CD4-positive, alpha-beta T cell (primary cell): ENCODE results near the gene NTN1. TPM values are rescaled to one million over a fixed set of nuclear protein-coding genes. Genes with fewer than 3 reads are reported as not detected.
"Not testable (repeated sequence)": the region's sequence is repeated elsewhere in the genome, so short reads cannot be mapped to it uniquely, and the experiment has no call there.

Experiments
- ATAC-seq: fragments of 200-7000 bp; cut with Tn5 transposase; one replicate; pipeline ENCODE4 v1.10.0; 2022; ENCODE audit warnings: mild to moderate bottlenecking; ENCODE audit not compliant: poor library complexity
- CTCF ChIA-PET: fragments of 350-600 bp; sonication (Branson Sonifier 250); formaldehyde crosslinking; loops from one replicate; lab custom pipeline; 2021; ENCODE audit warnings: antibody characterized with exemption, inconsistent platforms; lab: Charles Lee
- POLR2A ChIA-PET: fragments of 350-600 bp; sonication (Branson Sonifier 250); formaldehyde crosslinking; loops from one replicate; lab custom pipeline; 2021; ENCODE audit warnings: antibody characterized with exemption, inconsistent platforms; lab: Charles Lee
- DNase-seq, 14 experiments: peaks; one replicate each; pipeline ENCODE4 v3.0.0-alpha.2; 2013 to 2020; ENCODE audit warnings: mixed read lengths in 2 of 14
- H3K27ac ChIP-seq, 2 donors: one replicate each; pipeline versions ENCODE4 v1.5.1 to v1.7.0; 2013; ENCODE audit warnings: low read length in 2 of 2, low read depth in 1 of 2, mild to moderate bottlenecking in 1 of 2
- H3K27me3 ChIP-seq, 2 experiments: 1 replicate in 1 of 2; 2 replicates in 1 of 2; pipeline versions ENCODE4 v1.6.1 to v1.7.0; 2013; ENCODE audit warnings: low read length in 2 of 2, control low read depth in 1 of 2, mild to moderate bottlenecking in 1 of 2, moderate library complexity in 1 of 2; ENCODE audit not compliant: insufficient read depth in 2 of 2, control insufficient read depth in 1 of 2
- H3K36me3 ChIP-seq: one replicate; pipeline ENCODE4 v1.6.1; 2013; ENCODE audit warnings: low read length, control low read depth; ENCODE audit not compliant: insufficient read depth
- H3K4me1 ChIP-seq: one replicate; pipeline ENCODE4 v1.6.1; 2013; ENCODE audit warnings: low read length, control low read depth; ENCODE audit not compliant: insufficient read depth
- H3K4me3 ChIP-seq: one replicate; pipeline ENCODE4 v1.5.1; 2013; ENCODE audit warnings: mild to moderate bottlenecking, low read length, moderate library complexity
- H3K9me3 ChIP-seq, 2 experiments: 1 replicate in 1 of 2; 2 replicates in 1 of 2; pipeline versions ENCODE4 v1.6.1 to v1.7.0; 2013; ENCODE audit warnings: low read length in 2 of 2, mild to moderate bottlenecking in 2 of 2, control low read depth in 1 of 2, moderate library complexity in 1 of 2; ENCODE audit not compliant: control insufficient read depth in 1 of 2, insufficient read depth in 1 of 2
- H3K27ac Mint-ChIP-seq: one replicate; pipeline ENCODE4 v1.8.0; 2020; ENCODE audit warnings: mixed read lengths
- H3K27me3 Mint-ChIP-seq: one replicate; pipeline ENCODE4 v1.8.0; 2021; ENCODE audit warnings: mixed read lengths
- H3K36me3 Mint-ChIP-seq: one replicate; pipeline ENCODE4 v1.8.0; 2021; ENCODE audit warnings: low read depth, mixed read lengths
- H3K4me1 Mint-ChIP-seq: one replicate; pipeline ENCODE4 v1.8.0; 2021; ENCODE audit warnings: low read depth, mixed read lengths
- H3K4me3 Mint-ChIP-seq: one replicate; pipeline ENCODE4 v1.8.0; 2020; ENCODE audit warnings: mild to moderate bottlenecking, mixed read lengths
- H3K9me3 Mint-ChIP-seq: one replicate; pipeline ENCODE4 v1.8.0; 2020; ENCODE audit warnings: mixed read lengths
- intact Hi-C, 2 experiments: fragments of 100-400 bp; cut with DNase I in 1 of 2; cut with micrococcal nuclease in 1 of 2; formaldehyde crosslinking; loops; one replicate each; pipeline versions ENCODE4 v1.15.1 to v1.9.0; 2023 to 2025; cut with DNase I, micrococcal nuclease
- total RNA-seq, 174 experiments: library from RNA in 2 of 174; stranded (reverse) in 2 of 174; gene quantifications; one replicate each; pipeline ENCODE4 v1.2.3 and lab custom pipeline; 2021 to 2026
- TF ChIP-seq, protein P1 (sequence below): fragments of 200-600 bp; IDR thresholded peaks from one replicate; pipeline ENCODE4 v1.8.0; 2022; ENCODE audit warnings: antibody characterized with exemption, mild to moderate bottlenecking

NTN1 gene
- total RNA-seq, 2 experiments from 2014 or later: 0.08 to 0.14 TPM

DNA sequence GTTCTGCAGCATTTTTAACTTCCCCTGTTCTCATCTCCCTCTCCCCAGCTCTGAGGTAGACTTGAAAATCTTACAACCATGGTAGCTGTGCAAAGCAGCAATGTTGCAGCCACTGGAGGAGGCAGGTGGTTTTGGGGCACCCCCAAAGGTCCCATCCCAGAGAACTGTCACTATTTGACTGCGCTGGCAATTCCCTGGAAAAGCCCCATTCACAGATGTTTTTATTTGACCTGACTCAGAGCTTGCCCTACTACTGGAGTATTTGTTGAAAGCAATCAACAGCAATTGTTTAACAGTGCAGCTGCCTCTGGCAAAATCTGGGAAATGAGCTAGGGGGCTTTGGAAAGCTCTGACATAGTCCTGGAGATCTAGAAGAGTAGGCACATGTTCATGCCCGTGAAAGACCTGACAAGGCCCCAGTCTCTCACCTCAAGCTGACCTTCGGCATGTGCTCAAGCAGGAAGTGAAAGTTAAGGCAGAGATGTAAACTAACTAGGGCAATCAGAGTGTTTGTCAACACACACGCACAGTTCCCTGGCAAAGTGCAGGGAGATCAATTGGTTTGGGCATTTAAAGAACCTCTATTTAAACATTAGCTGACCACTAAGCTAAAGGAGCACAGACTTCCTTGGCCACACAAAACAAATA lies 36.1 kb upstream of the NTN1 start:
- no peaks in the 10 kb centered on the region for H3K27me3 Mint-ChIP-seq
- POLR2A ChIA-PET: interaction anchor here (1.1 kb wide), 1 partner anchor 19 kb away, joined by 4 read pairs; no protein-coding TSS in a partner anchor
- H3K4me1 Mint-ChIP-seq: peaks cover 12% of the 10 kb centered on the region
- no peaks in the 10 kb centered on the region for H3K36me3 ChIP-seq
- intact Hi-C loops: no loop called here
- ATAC-seq: no peak
- peaks cover 7% of the 10 kb centered on the region for H3K4me1 ChIP-seq
- H3K27me3 ChIP-seq: no peaks in the 10 kb centered on the region
- TF ChIP-seq, protein P1, sequence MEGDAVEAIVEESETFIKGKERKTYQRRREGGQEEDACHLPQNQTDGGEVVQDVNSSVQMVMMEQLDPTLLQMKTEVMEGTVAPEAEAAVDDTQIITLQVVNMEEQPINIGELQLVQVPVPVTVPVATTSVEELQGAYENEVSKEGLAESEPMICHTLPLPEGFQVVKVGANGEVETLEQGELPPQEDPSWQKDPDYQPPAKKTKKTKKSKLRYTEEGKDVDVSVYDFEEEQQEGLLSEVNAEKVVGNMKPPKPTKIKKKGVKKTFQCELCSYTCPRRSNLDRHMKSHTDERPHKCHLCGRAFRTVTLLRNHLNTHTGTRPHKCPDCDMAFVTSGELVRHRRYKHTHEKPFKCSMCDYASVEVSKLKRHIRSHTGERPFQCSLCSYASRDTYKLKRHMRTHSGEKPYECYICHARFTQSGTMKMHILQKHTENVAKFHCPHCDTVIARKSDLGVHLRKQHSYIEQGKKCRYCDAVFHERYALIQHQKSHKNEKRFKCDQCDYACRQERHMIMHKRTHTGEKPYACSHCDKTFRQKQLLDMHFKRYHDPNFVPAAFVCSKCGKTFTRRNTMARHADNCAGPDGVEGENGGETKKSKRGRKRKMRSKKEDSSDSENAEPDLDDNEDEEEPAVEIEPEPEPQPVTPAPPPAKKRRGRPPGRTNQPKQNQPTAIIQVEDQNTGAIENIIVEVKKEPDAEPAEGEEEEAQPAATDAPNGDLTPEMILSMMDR: no peak
- no peak overlapping the region for H3K4me3 Mint-ChIP-seq
- peak in 2 of 14 experiments; percentile 17 to 44 for DNase-seq
- peaks cover 4 to 8% of the 10 kb centered on the region in 2 experiments for H3K9me3 ChIP-seq
- peaks cover 4% of the 10 kb centered on the region for H3K9me3 Mint-ChIP-seq
- CTCF ChIA-PET: interaction anchor here (1.2 to 1.4 kb wide), 4 partner anchors 11 to 43 kb away, joined by 3 to 4 read pairs (median 3); no protein-coding TSS in a partner anchor
- no peak overlapping the region for H3K4me3 ChIP-seq
- H3K27ac ChIP-seq: no peak overlapping the region
- H3K27ac Mint-ChIP-seq: no peak overlapping the region
- no peaks in the 10 kb centered on the region for H3K36me3 Mint-ChIP-seq

DNA sequence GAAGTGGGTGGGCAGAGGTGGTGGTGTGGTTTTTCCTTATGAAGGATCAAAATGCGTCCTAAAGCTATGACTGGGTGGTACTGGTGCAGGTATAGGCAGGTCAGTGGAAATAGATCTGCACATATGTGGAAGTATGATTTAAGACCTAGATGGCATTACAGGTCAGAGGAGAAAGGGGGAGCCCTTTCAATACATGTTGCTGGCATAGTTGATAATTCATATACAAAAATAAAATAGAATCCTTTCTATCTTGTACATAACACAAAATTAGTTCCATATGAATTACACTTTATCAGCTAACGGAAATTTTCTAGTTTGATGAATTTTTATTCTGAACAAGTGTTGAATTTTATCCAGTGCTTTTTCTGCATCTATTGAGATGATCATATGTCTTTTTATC lies 35.0 kb upstream of the NTN1 start:
- intact Hi-C loops: no loop called here

DNA sequence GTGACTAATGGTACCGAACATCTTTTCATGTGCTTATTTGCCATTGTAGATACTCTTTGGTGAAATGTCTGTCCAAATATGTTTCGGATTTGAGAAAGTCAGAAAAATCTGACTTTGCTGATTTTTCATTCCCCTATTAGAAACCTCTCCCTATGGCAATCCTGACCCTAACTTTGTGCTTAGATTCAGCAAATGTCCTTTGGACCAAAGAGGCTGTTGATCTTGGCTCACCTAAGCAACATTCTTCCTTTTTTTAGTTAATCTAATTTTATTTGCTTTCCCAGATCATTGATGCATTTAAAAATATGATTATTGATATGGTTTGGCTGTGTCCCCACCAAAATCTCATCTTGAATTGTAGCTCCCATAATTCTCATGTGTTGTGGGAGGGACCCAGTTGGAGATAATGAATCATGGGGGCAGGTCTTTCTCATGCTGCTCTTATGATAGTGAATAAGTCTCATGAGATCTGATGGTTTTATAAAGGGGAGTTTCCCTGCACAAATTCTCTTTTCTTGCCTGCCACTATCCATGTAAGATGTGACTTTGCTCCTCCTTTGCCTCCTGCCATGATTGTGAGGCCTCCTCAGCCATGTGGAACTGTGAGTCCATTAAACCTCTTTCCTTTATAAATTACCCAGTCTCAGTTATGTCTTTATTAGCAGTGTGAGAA lies 32.9 kb upstream of the NTN1 start:
- H3K36me3 Mint-ChIP-seq, H3K4me3 Mint-ChIP-seq, H3K4me3 ChIP-seq, H3K27ac Mint-ChIP-seq, H3K27ac ChIP-seq, ATAC-seq, DNase-seq, intact Hi-C loops, H3K27me3 ChIP-seq, H3K27me3 Mint-ChIP-seq, H3K36me3 ChIP-seq, POLR2A ChIA-PET, H3K9me3 ChIP-seq, H3K9me3 Mint-ChIP-seq: not testable (repeated sequence)
- peaks cover 12% of the 10 kb centered on the region for H3K4me1 ChIP-seq
- CTCF ChIA-PET: interaction anchor here (1.0 kb wide), 1 partner anchor 10 kb away, joined by 4 read pairs; no protein-coding TSS in a partner anchor
- peaks cover 17% of the 10 kb centered on the region for H3K4me1 Mint-ChIP-seq

More for the DNA sequence above, 35.0 kb upstream of the NTN1 start:
- Histone ChIP-seq H3K4me3 (no peak overlapping the region), H3K4me1 (peaks cover 7% of the 10 kb centered on the region), H3K36me3 (no peaks in the 10 kb centered on the region), H3K9me3 (peaks cover 4 to 8% of the 10 kb centered on the region in 2 experiments), H3K27ac (no peak overlapping the region), H3K27me3 (no peaks in the 10 kb centered on the region)
- Mint-ChIP-seq H3K36me3 (no peaks in the 10 kb centered on the region), H3K9me3 (peaks cover 4% of the 10 kb centered on the region), H3K4me3 (no peak overlapping the region), H3K4me1 (peaks cover 13% of the 10 kb centered on the region), H3K27me3 (peaks cover under 1% of the 10 kb centered on the region), H3K27ac (no peak overlapping the region)
- ChIA-PET CTCF (interaction anchor here (0.7 to 1.4 kb wide), 3 partner anchors 10 to 85 kb away, joined by 3 to 4 read pairs (median 3); no protein-coding TSS in a partner anchor), POLR2A (no interaction called here)
- TF ChIP-seq, protein P1: peak; percentile 33
- DNase-seq (no peak), ATAC-seq (no peak)
